Activated T-cell treated with anti-CD3 and anti-CD28 coated beads, Interleukin-2, amount 50 U/mL, for 72 hours (primary cell): ENCODE data around the gene CBLL1. TPM values are rescaled to one million over a fixed set of nuclear protein-coding genes. Genes with fewer than 3 reads are reported as not detected.
A peak's percentile ranks its signal among the peaks of the same experiment; 100 is the strongest.

Source experiments
- ATAC-seq, 2 donors: fragments of 150-1000 bp; cut with Tn5 transposase; replicated peaks in 1 of 2; 2 replicates each; pipeline ENCODE4 v1.10.0; 2021; ENCODE audit warnings: moderate library complexity in 2 of 2, mild to moderate bottlenecking in 1 of 2
- DNase-seq, 2 donors: peaks; one replicate each; pipeline ENCODE4 v3.0.0; 2021 to 2022; ENCODE audit warnings: mixed read lengths in 1 of 2
- H3K27ac Mint-ChIP-seq: one replicate; pipeline ENCODE4 v1.8.0; 2022; ENCODE audit warnings: mild to moderate bottlenecking, moderate library complexity, mixed read lengths
- H3K27me3 Mint-ChIP-seq: one replicate; pipeline ENCODE4 v1.8.0; 2022; ENCODE audit warnings: low read depth, mixed read lengths
- H3K36me3 Mint-ChIP-seq, 2 donors: one replicate each; pipeline ENCODE4 v1.8.0; 2022; ENCODE audit warnings: mixed read lengths in 2 of 2, mild to moderate bottlenecking in 1 of 2; ENCODE audit not compliant: insufficient read depth in 2 of 2
- H3K4me1 Mint-ChIP-seq: one replicate; pipeline ENCODE4 v1.8.0; 2022; ENCODE audit warnings: low read depth, mixed read lengths
- H3K4me3 Mint-ChIP-seq, 2 donors: one replicate each; pipeline ENCODE4 v1.8.0; 2022; ENCODE audit warnings: mild to moderate bottlenecking in 2 of 2, mixed read lengths in 2 of 2, moderate library complexity in 2 of 2
- H3K9me3 Mint-ChIP-seq, 2 donors: one replicate each; pipeline ENCODE4 v1.8.0; 2022; ENCODE audit warnings: mixed read lengths in 2 of 2
- total RNA-seq, 2 donors: library from RNA; stranded (reverse); gene quantifications; one replicate each; pipeline ENCODE4 v1.2.3, GENCODE V29; 2022

CBLL1 gene
- total RNA-seq, 2 donors from 2014 or later = 39.8 to 44.6 TPM

DNA sequence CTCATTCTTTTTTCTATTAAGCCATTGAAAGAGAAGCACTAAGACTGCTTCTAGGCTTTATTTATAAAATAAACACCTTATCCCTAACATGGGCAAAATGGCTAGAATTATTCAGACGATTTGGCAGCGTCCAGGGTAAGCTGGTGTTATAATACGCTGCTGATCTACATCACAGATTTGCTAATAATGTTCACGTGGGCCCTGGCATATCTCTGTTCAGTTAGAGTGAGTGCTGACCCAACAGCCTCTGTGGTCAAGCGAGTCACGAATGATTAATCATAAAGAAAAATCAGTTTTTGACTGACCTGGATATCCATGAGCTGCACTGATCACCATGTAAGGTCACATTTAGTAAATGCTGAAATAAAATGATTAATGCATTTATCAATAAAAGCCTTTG lies 28.4 kb upstream of the CBLL1 start:
- H3K4me3 Mint-ChIP-seq = no peak overlapping the region
- no peaks in the 10 kb centered on the region for H3K9me3 Mint-ChIP-seq
- no peaks in the 10 kb centered on the region for H3K4me1 Mint-ChIP-seq
- H3K27ac Mint-ChIP-seq = no peak overlapping the region
- DNase-seq = no peak
- H3K36me3 Mint-ChIP-seq = no peaks in the 10 kb centered on the region
- H3K27me3 Mint-ChIP-seq = no peaks in the 10 kb centered on the region
- no peak for ATAC-seq

- DNase-seq = no peak
- no peak for ATAC-seq
- Mint-ChIP-seq H3K4me3 (no peak overlapping the region), H3K27ac (no peak overlapping the region), H3K36me3 (no peaks in the 10 kb centered on the region), H3K27me3 (no peaks in the 10 kb centered on the region), H3K9me3 (no peaks in the 10 kb centered on the region), H3K4me1 (no peaks in the 10 kb centered on the region)
These were observed 25.3 kb upstream of the CBLL1 start for GRCh38 chr7:107718456-107719193.

GRCh38 chr7:107721286-107721685 lies 22.7 kb upstream of the CBLL1 start:
- DNase-seq = no peak
- H3K27ac Mint-ChIP-seq = no peak overlapping the region
- H3K9me3 Mint-ChIP-seq = no peaks in the 10 kb centered on the region
- H3K36me3 Mint-ChIP-seq = no peaks in the 10 kb centered on the region
- H3K4me3 Mint-ChIP-seq = no peak overlapping the region
- no peaks in the 10 kb centered on the region for H3K4me1 Mint-ChIP-seq
- no peak for ATAC-seq
- peaks cover 4% of the 10 kb centered on the region for H3K27me3 Mint-ChIP-seq

DNA sequence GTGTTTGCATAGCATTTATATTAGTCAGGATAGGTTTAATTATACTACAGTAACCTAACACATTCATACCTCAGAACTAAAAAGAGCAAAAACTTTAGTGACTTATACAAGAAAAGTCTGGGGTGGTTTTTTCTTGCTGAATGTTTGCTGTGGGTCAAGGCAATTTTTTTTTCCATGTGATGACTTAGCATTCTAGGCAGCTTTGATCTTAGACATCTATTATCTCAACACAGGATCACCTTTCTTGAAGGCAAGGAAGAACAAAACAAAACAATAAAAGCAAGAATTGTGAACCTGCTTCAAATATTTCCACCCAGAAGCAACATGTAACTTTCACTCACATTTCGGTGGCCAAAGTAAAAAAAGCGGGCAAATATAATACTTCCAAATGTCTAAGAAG lies 20.7 kb upstream of the CBLL1 start:
- Mint-ChIP-seq H3K27ac (no peak overlapping the region), H3K36me3 (no peaks in the 10 kb centered on the region), H3K4me3 (no peak overlapping the region), H3K9me3 (no peaks in the 10 kb centered on the region), H3K27me3 (peaks cover 24% of the 10 kb centered on the region), H3K4me1 (no peaks in the 10 kb centered on the region)
- DNase-seq (no peak), ATAC-seq (no peak)

GRCh38 chr7:107725138-107725740 lies 18.7 kb upstream of the CBLL1 start:
- DNase-seq (peak; percentile 50 to 61), ATAC-seq (no peak)
- Mint-ChIP-seq H3K36me3 (no peaks in the 10 kb centered on the region), H3K4me1 (no peaks in the 10 kb centered on the region), H3K27me3 (peaks cover 25% of the 10 kb centered on the region), H3K4me3 (no peak overlapping the region), H3K27ac (no peak overlapping the region), H3K9me3 (no peaks in the 10 kb centered on the region)

GRCh38 chr7:107726356-107727130 lies 17.4 kb upstream of the CBLL1 start:
- no peaks in the 10 kb centered on the region for H3K36me3 Mint-ChIP-seq
- no peaks in the 10 kb centered on the region for H3K9me3 Mint-ChIP-seq
- no peak overlapping the region for H3K27ac Mint-ChIP-seq
- no peak overlapping the region for H3K4me3 Mint-ChIP-seq
- no peaks in the 10 kb centered on the region for H3K4me1 Mint-ChIP-seq
- no peak for ATAC-seq
- peaks cover 25% of the 10 kb centered on the region for H3K27me3 Mint-ChIP-seq
- DNase-seq = no peak

DNA sequence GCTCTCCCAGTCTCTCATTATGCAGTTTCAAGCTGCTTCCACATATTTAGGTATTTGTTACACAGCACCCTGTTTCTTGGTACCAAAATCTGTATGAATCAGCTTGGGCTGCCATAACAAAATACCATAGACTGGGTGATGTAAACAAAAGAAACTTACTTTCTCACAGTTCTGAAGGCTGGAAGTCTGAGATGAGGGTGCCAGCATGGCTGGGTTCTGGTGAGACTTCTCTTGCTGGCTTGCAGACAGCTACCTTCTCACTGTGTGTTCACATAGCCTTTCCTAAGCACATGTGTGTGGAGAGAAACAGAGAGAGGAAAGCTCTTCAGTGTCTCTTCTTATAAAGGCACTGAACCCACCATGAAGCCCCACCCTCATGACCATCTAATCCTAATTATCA lies 15.7 kb upstream of the CBLL1 start:
- H3K27me3 Mint-ChIP-seq = peaks cover 25% of the 10 kb centered on the region
- H3K9me3 Mint-ChIP-seq = peaks cover 0 to 2% of the 10 kb centered on the region in 2 donors
- no peak for DNase-seq
- H3K4me1 Mint-ChIP-seq = no peaks in the 10 kb centered on the region
- H3K36me3 Mint-ChIP-seq = no peaks in the 10 kb centered on the region
- H3K27ac Mint-ChIP-seq = peak overlapping the region; percentile 58
- ATAC-seq = peak in 1 of 2 donors; percentile 9
- H3K4me3 Mint-ChIP-seq = no peak overlapping the region

DNA sequence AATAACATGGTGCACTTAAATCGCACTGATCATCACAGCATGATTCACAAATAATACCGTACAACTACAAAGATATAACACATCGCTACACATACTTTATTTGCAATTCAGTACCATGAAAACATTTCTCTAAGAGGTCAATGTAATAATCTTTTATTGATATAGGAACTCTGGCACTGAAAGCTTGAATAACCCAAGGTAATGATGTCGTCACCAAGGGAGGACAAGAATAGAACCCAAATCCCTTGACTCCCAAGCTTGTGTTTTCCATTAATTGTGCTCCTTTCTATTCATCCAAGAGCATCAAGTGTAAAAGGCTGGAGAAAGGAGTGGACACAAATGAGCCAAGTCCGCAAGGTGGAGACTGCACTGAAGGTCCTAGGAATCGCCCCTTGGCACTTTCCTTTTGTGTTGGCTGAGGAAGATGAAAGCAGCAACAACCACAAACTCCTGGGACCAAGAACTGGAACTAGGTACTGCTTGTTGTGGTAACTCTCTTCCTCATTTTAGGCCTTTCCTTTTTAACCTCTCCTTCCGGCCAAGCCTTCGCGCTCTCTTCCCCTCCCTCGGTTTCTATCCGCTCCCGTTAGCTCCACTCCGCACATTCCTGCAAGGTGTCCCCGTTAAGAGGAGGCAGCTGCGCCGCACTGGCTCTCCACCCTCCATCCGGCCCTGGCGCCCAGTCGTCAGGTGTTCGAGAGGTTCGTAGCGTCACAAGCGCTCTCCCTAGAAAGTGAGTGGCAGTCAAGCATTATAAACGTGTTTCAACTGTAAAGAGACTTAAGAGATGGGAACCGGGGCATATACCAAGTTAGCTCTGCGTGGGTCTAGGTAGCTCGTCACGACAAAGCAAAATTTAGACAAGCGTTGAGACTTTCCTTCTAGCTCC lies 1.0 kb upstream of the CBLL1 start:
- Mint-ChIP-seq H3K27ac (peak overlapping the region; percentile 99), H3K4me3 (peak overlapping the region; percentile 96 to 97), H3K9me3 (no peaks in the 10 kb centered on the region), H3K27me3 (no peaks in the 10 kb centered on the region), H3K4me1 (peaks cover 43% of the 10 kb centered on the region), H3K36me3 (peaks cover 2 to 8% of the 10 kb centered on the region in 2 donors)
- ATAC-seq (peak; percentile 28 to 41), DNase-seq (no peak)

GRCh38 chr7:107744345-107744750 lies 406 bp downstream of the CBLL1 start:
- Mint-ChIP-seq H3K36me3 (peaks cover 2 to 13% of the 10 kb centered on the region in 2 donors), H3K27ac (peak overlapping the region; percentile 88), H3K4me1 (peaks cover 52% of the 10 kb centered on the region), H3K27me3 (no peaks in the 10 kb centered on the region), H3K9me3 (no peaks in the 10 kb centered on the region), H3K4me3 (peak overlapping the region; percentile 96 to 97)
- ATAC-seq (peak; percentile 42 to 44), DNase-seq (no peak)

DNA sequence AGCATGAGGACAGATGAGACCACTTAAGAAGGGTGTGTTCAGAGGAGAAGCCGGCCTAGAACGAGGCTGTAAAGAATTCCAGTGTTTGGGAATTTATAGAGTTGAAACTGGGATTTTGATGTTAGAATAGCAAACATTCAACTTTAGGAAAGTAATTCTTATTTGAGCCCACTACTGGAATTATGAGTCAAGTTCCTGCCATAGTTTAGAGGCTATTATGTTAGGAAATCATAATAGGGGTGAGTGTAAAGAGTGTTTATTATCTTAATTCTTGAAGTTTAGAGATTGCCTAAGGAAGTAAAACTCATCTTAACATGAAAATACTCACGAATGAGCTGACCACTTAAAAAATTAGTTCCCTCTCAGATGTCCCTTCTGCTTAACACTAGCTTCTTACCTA lies 2.1 kb downstream of the CBLL1 start:
- Mint-ChIP-seq H3K4me1 (peaks cover 52% of the 10 kb centered on the region), H3K36me3 (peaks cover 4 to 22% of the 10 kb centered on the region in 2 donors), H3K9me3 (no peaks in the 10 kb centered on the region), H3K27me3 (no peaks in the 10 kb centered on the region), H3K27ac (peak overlapping the region; percentile 88), H3K4me3 (peak overlapping the region; percentile 96 to 97)
- DNase-seq (no peak), ATAC-seq (no peak)

DNA sequence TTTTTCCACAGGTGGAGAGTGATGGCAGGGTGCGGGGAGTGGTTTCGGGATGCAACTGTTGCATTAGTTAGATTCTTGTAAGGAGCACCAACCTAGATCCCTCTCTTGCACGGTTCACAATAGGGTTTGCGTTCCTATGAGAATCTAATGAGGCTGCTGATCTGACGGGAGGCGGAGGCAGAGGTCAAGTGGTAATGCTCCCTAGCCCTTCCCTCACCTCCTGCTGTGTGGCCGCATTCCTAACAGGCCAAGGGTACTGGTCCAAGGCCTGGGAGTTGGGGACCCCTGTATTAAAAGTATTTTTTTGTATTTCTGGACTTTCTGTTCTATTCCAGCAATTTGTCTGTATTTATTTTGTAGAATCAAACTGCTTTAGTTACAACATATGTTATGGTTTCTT lies 7.2 kb downstream of the CBLL1 start:
- Mint-ChIP-seq H3K4me3 (no peak overlapping the region), H3K27me3 (no peaks in the 10 kb centered on the region), H3K4me1 (peaks cover 32% of the 10 kb centered on the region), H3K36me3 (peaks cover 11 to 35% of the 10 kb centered on the region in 2 donors), H3K27ac (no peak overlapping the region), H3K9me3 (no peaks in the 10 kb centered on the region)
- no peak for DNase-seq
- ATAC-seq = no peak

DNA sequence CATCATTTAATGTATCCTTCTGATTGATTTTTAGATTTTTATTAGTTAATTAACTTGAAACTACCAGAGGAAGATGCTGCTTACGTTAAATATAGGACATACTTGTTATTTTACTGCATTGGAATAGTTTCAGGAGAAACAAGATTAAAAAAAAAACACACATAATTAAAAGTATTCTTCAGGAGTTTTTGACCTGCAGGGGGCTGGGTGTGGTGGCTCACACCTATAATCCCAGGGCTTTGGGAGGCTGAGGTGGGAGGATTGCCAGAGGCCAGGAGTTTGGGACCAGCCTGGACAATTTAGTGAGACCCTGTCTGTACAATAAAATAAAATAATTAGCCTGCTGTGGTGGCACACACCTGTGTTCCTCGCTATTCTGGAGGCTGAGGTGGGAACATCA lies 10.7 kb downstream of the CBLL1 start:
- H3K9me3 Mint-ChIP-seq = no peaks in the 10 kb centered on the region
- H3K27ac Mint-ChIP-seq = peak overlapping the region; percentile 57
- no peaks in the 10 kb centered on the region for H3K27me3 Mint-ChIP-seq
- H3K36me3 Mint-ChIP-seq = peaks cover 20 to 42% of the 10 kb centered on the region in 2 donors
- H3K4me1 Mint-ChIP-seq = peaks cover 6% of the 10 kb centered on the region
- DNase-seq = no peak
- no peak for ATAC-seq
- H3K4me3 Mint-ChIP-seq = no peak overlapping the region
